Breast epithelium (tissue), 3 donors: ENCODE results near the gene OR2G2.

ENCODE experiments used
- POLR2AphosphoS5 ChIP-seq, 3 donors: sonication (generic); formaldehyde crosslinking; IDR thresholded peaks; one replicate each; pipeline ENCODE4 v1.6.1; 2017; ENCODE audit warnings: antibody characterized with exemption in 3 of 3
- TF ChIP-seq, protein P1 (sequence below), 3 donors: fragments of 450-650 bp; IDR thresholded peaks; one replicate each; pipeline ENCODE4 v1.5.1; 2016 to 2017; ENCODE audit warnings: antibody characterized with exemption in 3 of 3, mild to moderate bottlenecking in 3 of 3, moderate library complexity in 3 of 3

DNA sequence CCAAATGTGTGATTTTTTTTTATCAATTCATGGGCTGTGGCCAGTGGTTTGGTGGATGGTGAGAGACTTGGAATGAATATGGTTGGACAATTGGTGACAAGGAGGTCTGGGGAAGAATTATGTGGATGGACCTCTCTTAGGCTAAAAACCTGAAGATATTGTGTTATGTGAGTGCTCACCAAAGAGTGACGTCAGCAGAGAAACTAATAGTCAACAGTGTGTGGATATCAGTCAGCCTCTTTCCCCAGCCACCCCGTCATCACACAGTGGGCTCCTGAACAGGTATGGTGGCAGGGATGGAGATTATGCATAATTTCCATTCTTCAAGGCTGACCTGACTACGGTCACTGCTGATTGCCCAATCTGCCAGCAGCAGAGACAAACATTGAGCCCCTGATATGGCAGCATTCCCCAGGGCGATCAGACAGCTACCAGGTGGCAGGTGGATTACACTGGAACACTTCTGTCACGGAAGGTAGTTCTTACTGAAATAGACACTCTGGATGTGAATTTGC lies 9.2 kb upstream of the OR2G2 start:
- TF ChIP-seq, protein P1, sequence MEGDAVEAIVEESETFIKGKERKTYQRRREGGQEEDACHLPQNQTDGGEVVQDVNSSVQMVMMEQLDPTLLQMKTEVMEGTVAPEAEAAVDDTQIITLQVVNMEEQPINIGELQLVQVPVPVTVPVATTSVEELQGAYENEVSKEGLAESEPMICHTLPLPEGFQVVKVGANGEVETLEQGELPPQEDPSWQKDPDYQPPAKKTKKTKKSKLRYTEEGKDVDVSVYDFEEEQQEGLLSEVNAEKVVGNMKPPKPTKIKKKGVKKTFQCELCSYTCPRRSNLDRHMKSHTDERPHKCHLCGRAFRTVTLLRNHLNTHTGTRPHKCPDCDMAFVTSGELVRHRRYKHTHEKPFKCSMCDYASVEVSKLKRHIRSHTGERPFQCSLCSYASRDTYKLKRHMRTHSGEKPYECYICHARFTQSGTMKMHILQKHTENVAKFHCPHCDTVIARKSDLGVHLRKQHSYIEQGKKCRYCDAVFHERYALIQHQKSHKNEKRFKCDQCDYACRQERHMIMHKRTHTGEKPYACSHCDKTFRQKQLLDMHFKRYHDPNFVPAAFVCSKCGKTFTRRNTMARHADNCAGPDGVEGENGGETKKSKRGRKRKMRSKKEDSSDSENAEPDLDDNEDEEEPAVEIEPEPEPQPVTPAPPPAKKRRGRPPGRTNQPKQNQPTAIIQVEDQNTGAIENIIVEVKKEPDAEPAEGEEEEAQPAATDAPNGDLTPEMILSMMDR (IDR thresholded peaks at IDR 0.05): no peak
- no peak for TF ChIP-seq POLR2AphosphoS5 (IDR thresholded peaks at IDR 0.05)
